Measurements from ENCODE around the gene TBRG4.

The TBRG4 gene

GRCh38 chr7:45067582-45067981 lies 43.9 kb downstream of the TBRG4 start:
- ATAC-seq = no peak
- TF ChIP-seq TSHZ2 (CRISPR knock-in tag; IDR thresholded peaks at IDR 0.05) (no peak), TCF4 (CRISPR knock-in tag; IDR thresholded peaks at IDR 0.05; ENCODE audit: borderline replicate concordance) (no peak), BACH2 (CRISPR knock-in tag; IDR thresholded peaks at IDR 0.05; ENCODE audit: borderline replicate concordance) (no peak), RARB (CRISPR knock-in tag; IDR thresholded peaks at IDR 0.05) (no peak), ZC3H10 (CRISPR knock-in tag; IDR thresholded peaks at IDR 0.05) (no peak), ZNF8 (CRISPR knock-in tag; IDR thresholded peaks at IDR 0.05) (no peak)

GRCh38 chr7:45066409-45066808 lies 45.1 kb downstream of the TBRG4 start:
- ATAC-seq = no peak
- no peak for TF ChIP-seq ZNF8 (CRISPR knock-in tag; IDR thresholded peaks at IDR 0.05)
- no peak for TF ChIP-seq PATZ1 (CRISPR knock-in tag; IDR thresholded peaks at IDR 0.05; ENCODE audit: borderline replicate concordance)
- no peak for TF ChIP-seq ESRRG (CRISPR knock-in tag; IDR thresholded peaks at IDR 0.05)
- TF ChIP-seq TCF4 (CRISPR knock-in tag; IDR thresholded peaks at IDR 0.05; ENCODE audit: borderline replicate concordance) = no peak
- TF ChIP-seq ARNTL (CRISPR knock-in tag; IDR thresholded peaks at IDR 0.05; ENCODE audit: borderline replicate concordance, low read depth) = no peak

- no peak for TF ChIP-seq BACH2 (CRISPR knock-in tag; IDR thresholded peaks at IDR 0.05; ENCODE audit: borderline replicate concordance)
- TF ChIP-seq ZNF70 (CRISPR knock-in tag; IDR thresholded peaks at IDR 0.05) = no peak
- TF ChIP-seq TOX (CRISPR knock-in tag; IDR thresholded peaks at IDR 0.05; ENCODE audit: borderline replicate concordance) = no peak
- TF ChIP-seq ARNTL (CRISPR knock-in tag; IDR thresholded peaks at IDR 0.05; ENCODE audit: borderline replicate concordance, low read depth) = no peak
- no peak for TF ChIP-seq GLIS3 (CRISPR knock-in tag; IDR thresholded peaks at IDR 0.05)
- TF ChIP-seq TSHZ2 (CRISPR knock-in tag; IDR thresholded peaks at IDR 0.05) = no peak
- no peak for TF ChIP-seq TCF4 (CRISPR knock-in tag; IDR thresholded peaks at IDR 0.05; ENCODE audit: borderline replicate concordance)
- no peak for TF ChIP-seq PATZ1 (CRISPR knock-in tag; IDR thresholded peaks at IDR 0.05; ENCODE audit: borderline replicate concordance)
- no peak for TF ChIP-seq ZNF565 (CRISPR knock-in tag; conservative IDR thresholded peaks at IDR 0.05; ENCODE audit: low read depth)
- no peak for TF ChIP-seq CSRNP3 (CRISPR knock-in tag; IDR thresholded peaks at IDR 0.05)
- no peak for TF ChIP-seq RARB (CRISPR knock-in tag; IDR thresholded peaks at IDR 0.05)
- TF ChIP-seq CSDC2 (CRISPR knock-in tag; IDR thresholded peaks at IDR 0.05) = no peak
- TF ChIP-seq POU6F1 (CRISPR knock-in tag; IDR thresholded peaks at IDR 0.05; ENCODE audit: borderline replicate concordance, low read depth) = no peak
- no peak for ATAC-seq
Observed at GRCh38 chr7:45065031-45065995, 46.2 kb downstream of the TBRG4 start.
